GM23338 (cell line): ENCODE results near the gene AHDC1.

Experiments used
- EZH2 ChIP-seq: fragments of 200-600 bp; sonication (generic); IDR thresholded peaks from one replicate; pipeline ENCODE4 v1.8.0; 2017; ENCODE audit warnings: antibody characterized with exemption, mild to moderate bottlenecking, low read depth; ENCODE audit not compliant: unreplicated experiment
- EZH2phosphoT487 ChIP-seq: fragments of 200-600 bp; sonication (generic); IDR thresholded peaks from one replicate; pipeline ENCODE4 v1.8.1; 2018; ENCODE audit warnings: antibody characterized with exemption; ENCODE audit not compliant: unreplicated experiment
- POLR2AphosphoS5 ChIP-seq: IDR thresholded peaks from 2 replicates; pipeline ENCODE4 v1.6.1; 2016; ENCODE audit warnings: antibody characterized with exemption, low read depth
- TF ChIP-seq, protein P1 (sequence below), 2 experiments: fragments of 200-600 bp in 1 of 2; sonication (generic) in 1 of 2; conservative IDR thresholded peaks; 2 replicates each; pipeline versions ENCODE4 v1.5.1 to v1.6.1; 2016 to 2017; ENCODE audit warnings: antibody characterized with exemption in 2 of 2, low read depth in 2 of 2, mild to moderate bottlenecking in 2 of 2, moderate library complexity in 1 of 2

DNA sequence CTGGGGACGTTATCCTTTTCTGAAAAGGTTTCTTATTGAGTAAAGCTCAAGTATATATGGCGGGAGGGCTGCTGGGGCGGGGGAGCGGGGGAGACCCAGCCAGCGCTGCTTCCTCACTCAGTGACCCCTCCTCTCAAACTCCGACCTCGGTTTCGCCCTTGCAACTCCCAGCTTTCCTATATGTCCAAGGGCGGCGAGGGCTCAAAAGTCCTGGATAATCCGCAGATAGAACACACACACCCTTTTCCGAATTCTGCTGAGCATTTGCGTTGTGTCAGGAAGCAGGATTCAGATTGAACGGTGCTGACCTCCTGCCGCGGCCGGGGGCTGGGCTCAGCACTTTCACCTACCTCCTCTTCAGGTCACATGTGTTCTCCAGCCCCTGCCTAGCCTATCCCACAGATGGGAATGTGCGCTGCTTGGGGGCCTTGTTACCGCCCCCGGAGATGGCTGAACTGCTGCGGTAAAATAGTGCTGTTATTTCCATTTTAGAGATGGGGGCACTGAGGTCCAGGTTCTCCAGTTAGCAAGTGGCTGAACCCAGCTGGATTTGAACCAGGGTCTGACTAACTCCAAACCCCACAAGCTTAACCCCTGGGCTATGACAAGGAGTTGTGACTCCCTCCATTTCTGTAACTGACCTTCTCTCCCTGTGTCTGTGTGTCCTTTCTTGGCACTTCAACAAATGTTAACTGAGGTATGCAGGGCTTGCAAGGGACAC lies 795 bp upstream of the AHDC1 start:
- TF ChIP-seq EZH2 (no peak), EZH2phosphoT487 (no peak), POLR2AphosphoS5 (no peak)
- TF ChIP-seq, protein P1, sequence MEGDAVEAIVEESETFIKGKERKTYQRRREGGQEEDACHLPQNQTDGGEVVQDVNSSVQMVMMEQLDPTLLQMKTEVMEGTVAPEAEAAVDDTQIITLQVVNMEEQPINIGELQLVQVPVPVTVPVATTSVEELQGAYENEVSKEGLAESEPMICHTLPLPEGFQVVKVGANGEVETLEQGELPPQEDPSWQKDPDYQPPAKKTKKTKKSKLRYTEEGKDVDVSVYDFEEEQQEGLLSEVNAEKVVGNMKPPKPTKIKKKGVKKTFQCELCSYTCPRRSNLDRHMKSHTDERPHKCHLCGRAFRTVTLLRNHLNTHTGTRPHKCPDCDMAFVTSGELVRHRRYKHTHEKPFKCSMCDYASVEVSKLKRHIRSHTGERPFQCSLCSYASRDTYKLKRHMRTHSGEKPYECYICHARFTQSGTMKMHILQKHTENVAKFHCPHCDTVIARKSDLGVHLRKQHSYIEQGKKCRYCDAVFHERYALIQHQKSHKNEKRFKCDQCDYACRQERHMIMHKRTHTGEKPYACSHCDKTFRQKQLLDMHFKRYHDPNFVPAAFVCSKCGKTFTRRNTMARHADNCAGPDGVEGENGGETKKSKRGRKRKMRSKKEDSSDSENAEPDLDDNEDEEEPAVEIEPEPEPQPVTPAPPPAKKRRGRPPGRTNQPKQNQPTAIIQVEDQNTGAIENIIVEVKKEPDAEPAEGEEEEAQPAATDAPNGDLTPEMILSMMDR (conservative IDR thresholded peaks at IDR 0.05; ENCODE audit: low read depth in 2 of 2): 0 out of 4 replicates have a peak, but pooled peaks of 1 of the 2 experiments have one; percentile 0
